Stimulated activated effector memory CD8-positive, alpha-beta T cell treated with anti-CD3 and anti-CD28 coated beads, Interleukin-12 subunit alpha, Interleukin-12 subunit beta, amount 100 ng/mL, for 72 hours (primary cell): ENCODE data around the gene CD9.

Source experiments
- ATAC-seq: fragments of 150-1000 bp; cut with Tn5 transposase; 2 replicates; pipeline ENCODE4 v1.10.0; 2021
- DNase-seq, 2 donors: peaks; one replicate each; pipeline ENCODE4 v3.0.0; 2021 to 2022; ENCODE audit warnings: low spot score in 2 of 2
- H3K27ac Mint-ChIP-seq: one replicate; pipeline ENCODE4 v1.8.0; 2022; ENCODE audit warnings: mild to moderate bottlenecking, mixed read lengths
- H3K36me3 Mint-ChIP-seq: one replicate; pipeline ENCODE4 v1.8.0; 2022; ENCODE audit warnings: mild to moderate bottlenecking, mixed read lengths
- H3K4me1 Mint-ChIP-seq: one replicate; pipeline ENCODE4 v1.8.0; 2022; ENCODE audit warnings: mixed read lengths
- H3K4me3 Mint-ChIP-seq: one replicate; pipeline ENCODE4 v1.8.0; 2022; ENCODE audit warnings: mild to moderate bottlenecking, mixed read lengths
- H3K9me3 Mint-ChIP-seq: one replicate; pipeline ENCODE4 v1.8.0; 2022; ENCODE audit warnings: mixed read lengths

The CD9 gene

GRCh38 chr12:6263931-6264330 is 63.7 kb downstream of the CD9 start:
- Mint-ChIP-seq H3K36me3 (no peaks in the 10 kb centered on the region), H3K4me3 (no peak overlapping the region), H3K27ac (no peak overlapping the region), H3K4me1 (peaks cover 21% of the 10 kb centered on the region), H3K9me3 (no peaks in the 10 kb centered on the region)
- ATAC-seq (no peak), DNase-seq (no peak)

GRCh38 chr12:6264402-6265037 is 64.3 kb downstream of the CD9 start:
- H3K4me3 Mint-ChIP-seq = no peak overlapping the region
- ATAC-seq = no peak
- DNase-seq = no peak
- no peaks in the 10 kb centered on the region for H3K9me3 Mint-ChIP-seq
- no peak overlapping the region for H3K27ac Mint-ChIP-seq
- no peaks in the 10 kb centered on the region for H3K36me3 Mint-ChIP-seq
- H3K4me1 Mint-ChIP-seq = peaks cover 21% of the 10 kb centered on the region

GRCh38 chr12:6265038-6265405 is 64.8 kb downstream of the CD9 start:
- H3K9me3 Mint-ChIP-seq = no peaks in the 10 kb centered on the region
- H3K4me1 Mint-ChIP-seq = peaks cover 21% of the 10 kb centered on the region
- H3K27ac Mint-ChIP-seq = no peak overlapping the region
- DNase-seq = no peak
- no peak overlapping the region for H3K4me3 Mint-ChIP-seq
- no peaks in the 10 kb centered on the region for H3K36me3 Mint-ChIP-seq
- ATAC-seq = no peak

- Mint-ChIP-seq H3K27ac (no peak overlapping the region), H3K4me3 (no peak overlapping the region), H3K36me3 (no peaks in the 10 kb centered on the region), H3K9me3 (no peaks in the 10 kb centered on the region), H3K4me1 (peaks cover 16% of the 10 kb centered on the region)
- no peak for DNase-seq
- ATAC-seq = no peak
Observed at GRCh38 chr12:6266541-6266966, 66.4 kb downstream of the CD9 start.

- peaks cover 17% of the 10 kb centered on the region for H3K4me1 Mint-ChIP-seq
- no peaks in the 10 kb centered on the region for H3K36me3 Mint-ChIP-seq
- DNase-seq (peak; percentile 42 to 77), ATAC-seq (peak; percentile 95)
- H3K9me3 Mint-ChIP-seq = no peaks in the 10 kb centered on the region
- H3K27ac Mint-ChIP-seq = no peak overlapping the region
- no peak overlapping the region for H3K4me3 Mint-ChIP-seq
Observed at GRCh38 chr12:6266971-6267721, 66.9 kb downstream of the CD9 start.

GRCh38 chr12:6268484-6269157 is 68.4 kb downstream of the CD9 start:
- ATAC-seq (no peak), DNase-seq (no peak)
- Mint-ChIP-seq H3K4me3 (no peak overlapping the region), H3K9me3 (no peaks in the 10 kb centered on the region), H3K4me1 (peaks cover 30% of the 10 kb centered on the region), H3K36me3 (no peaks in the 10 kb centered on the region), H3K27ac (no peak overlapping the region)

GRCh38 chr12:6269986-6270385 is 69.8 kb downstream of the CD9 start:
- no peaks in the 10 kb centered on the region for H3K36me3 Mint-ChIP-seq
- ATAC-seq = no peak
- no peak overlapping the region for H3K27ac Mint-ChIP-seq
- DNase-seq = no peak
- H3K9me3 Mint-ChIP-seq = no peaks in the 10 kb centered on the region
- H3K4me1 Mint-ChIP-seq = peaks cover 38% of the 10 kb centered on the region
- no peak overlapping the region for H3K4me3 Mint-ChIP-seq

- Mint-ChIP-seq H3K4me3 (no peak overlapping the region), H3K27ac (no peak overlapping the region), H3K4me1 (peaks cover 36% of the 10 kb centered on the region), H3K9me3 (no peaks in the 10 kb centered on the region), H3K36me3 (no peaks in the 10 kb centered on the region)
- ATAC-seq (no peak), DNase-seq (no peak)
Observed at GRCh38 chr12:6271281-6271680, 71.1 kb downstream of the CD9 start.

- Mint-ChIP-seq H3K4me3 (no peak overlapping the region), H3K27ac (peak overlapping the region; percentile 48), H3K4me1 (peaks cover 24% of the 10 kb centered on the region), H3K36me3 (no peaks in the 10 kb centered on the region), H3K9me3 (no peaks in the 10 kb centered on the region)
- no peak for DNase-seq
- ATAC-seq = peak; percentile 70
Observed at GRCh38 chr12:6272300-6273204, 72.4 kb downstream of the CD9 start.

- peak overlapping the region; percentile 48 for H3K27ac Mint-ChIP-seq
- H3K36me3 Mint-ChIP-seq = no peaks in the 10 kb centered on the region
- ATAC-seq (no peak), DNase-seq (no peak)
- no peaks in the 10 kb centered on the region for H3K9me3 Mint-ChIP-seq
- peaks cover 26% of the 10 kb centered on the region for H3K4me1 Mint-ChIP-seq
- no peak overlapping the region for H3K4me3 Mint-ChIP-seq
Observed at GRCh38 chr12:6273205-6273540, 73.0 kb downstream of the CD9 start.

GRCh38 chr12:6273541-6274230 is 73.5 kb downstream of the CD9 start:
- no peaks in the 10 kb centered on the region for H3K9me3 Mint-ChIP-seq
- DNase-seq (peak in 1 of 2 donors; percentile 52), ATAC-seq (no peak)
- H3K27ac Mint-ChIP-seq = peak overlapping the region; percentile 48
- H3K36me3 Mint-ChIP-seq = no peaks in the 10 kb centered on the region
- no peak overlapping the region for H3K4me3 Mint-ChIP-seq
- H3K4me1 Mint-ChIP-seq = peaks cover 28% of the 10 kb centered on the region

GRCh38 chr12:6274231-6275221 is 74.3 kb downstream of the CD9 start:
- no peak for DNase-seq
- Mint-ChIP-seq H3K27ac (peak overlapping the region; percentile 48), H3K9me3 (no peaks in the 10 kb centered on the region), H3K4me3 (no peak overlapping the region), H3K4me1 (peaks cover 28% of the 10 kb centered on the region), H3K36me3 (peaks cover 5% of the 10 kb centered on the region)
- no peak for ATAC-seq

- H3K36me3 Mint-ChIP-seq = peaks cover 6% of the 10 kb centered on the region
- no peaks in the 10 kb centered on the region for H3K9me3 Mint-ChIP-seq
- H3K4me1 Mint-ChIP-seq = peaks cover 28% of the 10 kb centered on the region
- H3K4me3 Mint-ChIP-seq = no peak overlapping the region
- H3K27ac Mint-ChIP-seq = no peak overlapping the region
- no peak for DNase-seq
- no peak for ATAC-seq
Observed at GRCh38 chr12:6275928-6276887, 76.0 kb downstream of the CD9 start.
